Endothelial cell of umbilical vein (primary cell): ENCODE data around the gene WDR27. TPM values are rescaled to one million over a fixed set of nuclear protein-coding genes. Genes with fewer than 3 reads are reported as not detected.

Experiments used
- BruUV-seq: library from RNA; stranded (reverse); fragments of 400-500 nt; replicated peaks from 2 replicates; lab custom pipeline; 2021; lab: Mats Ljungman, UMichigan
- CTCF ChIA-PET: fragments of 300-600, 350-600 bp; sonication (Branson Sonifier 250); formaldehyde crosslinking; loops from one replicate; lab custom pipeline; 2021; ENCODE audit warnings: antibody characterized with exemption, inconsistent platforms; lab: Charles Lee
- POLR2A ChIA-PET: fragments of 300-600, 350-600 bp; sonication (Branson Sonifier 250); formaldehyde crosslinking; loops from one replicate; lab custom pipeline; 2021; ENCODE audit warnings: antibody characterized with exemption, inconsistent platforms; lab: Charles Lee
- DNase-seq: peaks from one replicate; pipeline ENCODE4 v3.0.0-alpha.2; 2011; ENCODE audit warnings: low read depth, low spot score
- FAIRE-seq: peaks from 2 replicates; lab custom pipeline; 2011; peaks lifted over from hg19 to GRCh38; lab: Jason Lieb, UNC
- H2AFZ ChIP-seq: 2 replicates; pipeline ENCODE4 v1.6.0; 2012; ENCODE audit warnings: low read depth, low read length, control low read depth, inconsistent platforms
- H3K27ac ChIP-seq: 2 replicates; pipeline ENCODE4 v1.5.1; 2011; ENCODE audit warnings: low read depth, mild to moderate bottlenecking, control low read depth, low read length, moderate library complexity; ENCODE audit not compliant: insufficient read depth
- H3K27me3 ChIP-seq, 2 experiments: 2 replicates each; pipeline versions ENCODE4 v1.6.0 to v1.6.1; 2011; ENCODE audit warnings: low read length in 2 of 2, mixed read lengths in 1 of 2; ENCODE audit not compliant: control insufficient read depth in 2 of 2, insufficient read depth in 2 of 2
- H3K36me3 ChIP-seq, 2 experiments: 2 replicates in 1 of 2; 3 replicates in 1 of 2; pipeline ENCODE4 v1.5.1; 2011; ENCODE audit warnings: low read length in 2 of 2, mild to moderate bottlenecking in 1 of 2, moderate library complexity in 1 of 2; ENCODE audit not compliant: control insufficient read depth in 2 of 2, insufficient read depth in 2 of 2; ENCODE audit errors: extremely low read depth in 1 of 2
- H3K4me1 ChIP-seq: 3 replicates; pipeline ENCODE4 v1.5.1; 2011; ENCODE audit warnings: mild to moderate bottlenecking, low read length; ENCODE audit not compliant: control insufficient read depth, insufficient read depth; ENCODE audit errors: extremely low read depth
- H3K4me2 ChIP-seq: 2 replicates; pipeline ENCODE4 v1.6.1; 2011; ENCODE audit warnings: low read length, control low read depth, mixed read lengths; ENCODE audit not compliant: insufficient read depth
- H3K4me3 ChIP-seq, 3 experiments: fragments of 200-600 bp in 1 of 3; sonication (generic), shearing (Covaris generic) in 1 of 3; replicated peaks in 1 of 3; 2 replicates each; pipeline ENCODE4 v1.5.1; 2011 to 2016; ENCODE audit warnings: control low read depth in 3 of 3, low read length in 3 of 3, mild to moderate bottlenecking in 2 of 3, inconsistent platforms in 1 of 3, low read depth in 1 of 3, moderate library complexity in 1 of 3; ENCODE audit not compliant: insufficient read depth in 1 of 3
- H3K79me2 ChIP-seq: 2 replicates; pipeline ENCODE4 v1.6.0; 2012; ENCODE audit warnings: low read length, inconsistent platforms; ENCODE audit not compliant: control insufficient read depth, insufficient read depth
- H3K9ac ChIP-seq: replicated peaks from 2 replicates; pipeline ENCODE3; 2011; ENCODE audit warnings: low read length, control low read depth; ENCODE audit not compliant: insufficient read depth; ENCODE audit errors: extremely low read depth
- H3K9me1 ChIP-seq: replicated peaks from 3 replicates; pipeline ENCODE4 v1.6.0; 2011; ENCODE audit warnings: mild to moderate bottlenecking, low read length; ENCODE audit not compliant: control insufficient read depth, insufficient read depth; ENCODE audit errors: extremely low read depth
- H3K9me3 ChIP-seq: replicated peaks from 2 replicates; pipeline ENCODE4 v1.5.1; 2012; ENCODE audit warnings: low read length, inconsistent platforms; ENCODE audit not compliant: control insufficient read depth, insufficient read depth
- H4K20me1 ChIP-seq: replicated peaks from 2 replicates; pipeline ENCODE3; 2011; ENCODE audit warnings: mild to moderate bottlenecking, low read length; ENCODE audit not compliant: control insufficient read depth, insufficient read depth; ENCODE audit errors: extremely low read depth
- CTCF ChIP-seq, 2 donors: IDR thresholded peaks; 1 replicate in 1 of 2; 2 replicates in 1 of 2; pipeline ENCODE4 v1.5.1; 2011; ENCODE audit warnings: low read length in 2 of 2, mild to moderate bottlenecking in 2 of 2, moderate library complexity in 2 of 2, control low read depth in 1 of 2, inconsistent platforms in 1 of 2, low read depth in 1 of 2; ENCODE audit not compliant: insufficient read depth in 1 of 2; ENCODE audit errors: extremely low read depth in 1 of 2
- EZH2 ChIP-seq: IDR thresholded peaks from 2 replicates; pipeline ENCODE4 v1.6.1; 2012; ENCODE audit warnings: borderline replicate concordance, low read depth, mild to moderate bottlenecking, moderate library complexity, low read length, inconsistent platforms; ENCODE audit not compliant: severe bottlenecking
- FOS ChIP-seq: IDR thresholded peaks from 2 replicates; pipeline ENCODE4 v1.6.1; 2011; ENCODE audit warnings: mild to moderate bottlenecking, low read length, moderate library complexity, borderline replicate concordance; ENCODE audit not compliant: insufficient read depth
- GATA2 ChIP-seq: IDR thresholded peaks from 2 replicates; pipeline ENCODE4 v1.7.0; 2011; ENCODE audit warnings: low read depth, mild to moderate bottlenecking, moderate library complexity, mixed read lengths, low read length; ENCODE audit not compliant: insufficient read length, insufficient read depth
- JUN ChIP-seq: IDR thresholded peaks from 2 replicates; pipeline ENCODE4 v1.6.1; 2011; ENCODE audit warnings: borderline replicate concordance, low read depth; ENCODE audit not compliant: insufficient read length, insufficient read depth
- MAX ChIP-seq: IDR thresholded peaks from 2 replicates; pipeline ENCODE4 v1.6.1; 2011; ENCODE audit not compliant: insufficient read depth, insufficient read length
- MYC ChIP-seq: IDR thresholded peaks from one replicate; pipeline ENCODE4 v1.6.1; 2011; ENCODE audit warnings: mild to moderate bottlenecking, low read depth, low read length
- POLR2A ChIP-seq: IDR thresholded peaks from 2 replicates; pipeline ENCODE4 v1.6.1; 2012; ENCODE audit warnings: low read depth, mild to moderate bottlenecking, control low read depth, low read length
- POLR2AphosphoS5 ChIP-seq: IDR thresholded peaks from 2 replicates; pipeline ENCODE4 v1.6.1; 2012; ENCODE audit warnings: low read depth, mild to moderate bottlenecking, control low read depth, low read length, moderate library complexity; ENCODE audit not compliant: insufficient read depth
- dilution Hi-C: fragments of 300-500 bp; cut with MboI; formaldehyde crosslinking; loops from one replicate; pipeline ENCODE4 v1.15.0; 2019; ENCODE audit warnings: low sequenced_read_pairs; ENCODE audit not compliant: extremely low pct_ligation_motif_present
- intact Hi-C: fragments of 100-400 bp; cut with micrococcal nuclease; formaldehyde crosslinking; loops from one replicate; pipeline ENCODE4 v1.10.0; 2022
- polyA plus RNA-seq, 4 experiments: library from polyadenylated mRNA; depleted of rRNA in 3 of 4; stranded (reverse) in 3 of 4; unstranded in 1 of 4; fragments of >200 nt; gene quantifications; 2 replicates each; pipeline versions ENCODE4 v1.2.1 to v1.2.3, GENCODE V29; 2011 to 2012; ENCODE audit warnings: missing spikeins in 1 of 4
- total RNA-seq: library from RNA; stranded (reverse); gene quantifications from 2 replicates; pipeline ENCODE4 v1.2.3, GENCODE V29; 2021

Gene WDR27
- total and polyA plus RNA-seq, 2 donors (not counting 3 experiments of a cell fraction or from before 2014, with no cell fraction given), result 60.1 to 69.7 TPM

DNA sequence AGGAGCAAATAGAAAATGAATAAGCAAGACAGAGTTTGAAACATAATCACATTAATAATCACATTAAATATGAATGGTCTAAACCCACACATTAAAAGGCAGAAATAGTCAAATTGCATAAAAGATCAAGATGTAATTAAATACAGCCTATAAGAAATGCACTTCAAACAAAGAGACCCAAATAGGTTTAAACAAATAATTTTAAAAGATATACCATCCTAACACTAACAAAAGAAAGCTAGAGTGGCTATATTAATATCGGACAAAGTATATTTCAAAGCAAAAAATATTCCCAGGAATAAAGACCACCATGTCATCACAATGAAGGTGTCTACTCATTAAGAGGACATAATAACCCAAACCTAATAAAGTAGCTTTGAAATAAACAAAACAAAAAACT is 140.2 kb downstream of the WDR27 start:
- Histone ChIP-seq H3K9ac (no peak overlapping the region), H3K4me3 (no peak overlapping the region), H3K27me3 (no peaks in the 10 kb centered on the region), H3K9me1 (no peaks in the 10 kb centered on the region), H3K36me3 (peaks cover 0 to 1% of the 10 kb centered on the region in 2 experiments), H4K20me1 (no peaks in the 10 kb centered on the region), H3K4me2 (no peak overlapping the region), H3K27ac (no peak overlapping the region), H2AFZ (no peak overlapping the region), H3K79me2 (no peaks in the 10 kb centered on the region), H3K9me3 (no peaks in the 10 kb centered on the region), H3K4me1 (peaks cover 3% of the 10 kb centered on the region)
- FAIRE-seq, result no peak
- no TSS peak for BruUV-seq
- no peak for DNase-seq
- no peak for TF ChIP-seq MAX
- no peak for TF ChIP-seq GATA2
- no peak for TF ChIP-seq EZH2
- no peak for TF ChIP-seq CTCF (IDR thresholded peaks at IDR 0.05; ENCODE audit: extremely low read depth in 1 of 2, insufficient read depth in 1 of 2, low read depth in 1 of 2, low read length in 2 of 2)
- no peak for TF ChIP-seq MYC
- no peak for TF ChIP-seq JUN
- no peak for TF ChIP-seq FOS
- no peak for TF ChIP-seq POLR2AphosphoS5
- TF ChIP-seq POLR2A, result no peak
- intact Hi-C loops (no loop called here), dilution Hi-C loops (no loop called here)
- ChIA-PET POLR2A (no interaction called here), CTCF (no interaction called here)
